ENCODE measurements around the gene PLK3. TPM values are rescaled to one million over a fixed set of nuclear protein-coding genes. Genes with fewer than 3 reads are reported as not detected.
"Not testable (repeated sequence)": the region's sequence is repeated elsewhere in the genome, so short reads cannot be mapped to it uniquely, and the experiment has no call there.

Gene PLK3
- total RNA-seq, 2 experiments from 2014 or later, result 8.8 to 10.1 TPM

DNA sequence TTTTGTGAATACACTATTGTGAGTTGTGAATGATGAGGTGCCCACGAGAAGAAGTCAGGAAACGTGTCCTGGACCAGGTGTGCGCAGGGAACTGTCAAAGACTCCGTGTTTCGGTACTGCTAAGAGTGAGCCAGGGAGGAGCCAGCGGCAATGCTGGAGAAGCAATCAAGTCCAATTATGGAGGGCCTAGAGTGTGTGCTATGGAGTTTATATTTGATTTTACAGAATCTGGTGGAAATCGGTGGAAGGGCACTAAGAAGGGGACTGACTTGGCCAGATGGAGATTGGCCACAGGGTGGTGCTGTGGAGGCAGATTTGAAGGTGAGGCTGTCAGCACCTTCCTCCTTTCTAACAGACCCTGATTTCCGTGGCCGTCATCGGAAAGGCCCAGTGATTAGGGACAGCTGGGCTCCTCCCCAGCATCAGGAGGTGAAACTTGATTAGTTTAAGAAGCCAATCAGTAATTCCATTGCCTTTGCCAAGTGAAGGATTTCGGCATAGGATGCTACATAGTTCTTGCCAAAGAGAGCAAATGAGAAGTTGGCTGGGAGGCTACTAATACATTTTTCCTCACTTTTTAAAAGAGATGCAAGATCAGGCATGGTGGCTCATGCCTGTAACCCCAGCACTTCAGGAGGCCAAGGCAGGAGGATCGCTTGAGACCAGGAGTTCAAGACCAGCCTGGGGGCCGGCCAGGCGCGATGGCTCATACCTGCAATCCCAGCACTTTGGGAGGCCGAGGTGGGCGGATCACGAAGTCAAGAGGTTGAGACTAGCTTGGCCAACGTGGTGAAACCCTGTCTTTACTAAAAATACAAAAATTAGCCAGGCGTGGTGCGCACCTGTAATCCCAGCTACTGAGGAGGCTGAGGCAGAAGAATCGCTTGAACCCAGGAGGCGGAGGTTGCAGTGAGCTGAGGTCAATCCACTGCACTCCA is 35.8 kb downstream of the PLK3 start:
- intact Hi-C loops (cut with micrococcal nuclease; ENCODE audit: unreplicated experiment), result loop anchor here (2.0 to 10.0 kb wide), 3 partner anchors 149 to 465 kb away; partner anchors contain the start of genes EIF2B3 and HECTD3
- no peaks in the 10 kb centered on the region for H3K4me1 ChIP-seq (ENCODE audit: insufficient read depth, low read length, poor library complexity, severe bottlenecking)
- no TSS peak for BruUV-seq (replicated peaks)
- H2AFZ ChIP-seq (ENCODE audit: low read length), result peak overlapping the region; percentile 51; the same call in 1 of the 2 replicates
- H3K9me2 ChIP-seq (ENCODE audit: insufficient read depth, low read length), result no peaks in the 10 kb centered on the region
- H3K27ac ChIP-seq (ENCODE audit: low read depth, low read length, poor library complexity, severe bottlenecking), result no peak overlapping the region
- no peak overlapping the region for H3K4me2 ChIP-seq (ENCODE audit: low read length)
- H3K36me3 ChIP-seq (ENCODE audit: insufficient read depth, low read length), result no peaks in the 10 kb centered on the region
- H3K79me2 ChIP-seq (ENCODE audit: insufficient read depth, low read depth, low read length), result no peaks in the 10 kb centered on the region
- ChIA-PET CTCF (ENCODE audit: unreplicated experiment) (no interaction called here), POLR2A (interaction anchor here (1.0 kb wide), 1 partner anchor 128 kb away, joined by 3 read pairs; no protein-coding TSS in a partner anchor)
- DNase-seq (ENCODE audit: low spot score), result peak; percentile 77
- TF ChIP-seq, protein P1, sequence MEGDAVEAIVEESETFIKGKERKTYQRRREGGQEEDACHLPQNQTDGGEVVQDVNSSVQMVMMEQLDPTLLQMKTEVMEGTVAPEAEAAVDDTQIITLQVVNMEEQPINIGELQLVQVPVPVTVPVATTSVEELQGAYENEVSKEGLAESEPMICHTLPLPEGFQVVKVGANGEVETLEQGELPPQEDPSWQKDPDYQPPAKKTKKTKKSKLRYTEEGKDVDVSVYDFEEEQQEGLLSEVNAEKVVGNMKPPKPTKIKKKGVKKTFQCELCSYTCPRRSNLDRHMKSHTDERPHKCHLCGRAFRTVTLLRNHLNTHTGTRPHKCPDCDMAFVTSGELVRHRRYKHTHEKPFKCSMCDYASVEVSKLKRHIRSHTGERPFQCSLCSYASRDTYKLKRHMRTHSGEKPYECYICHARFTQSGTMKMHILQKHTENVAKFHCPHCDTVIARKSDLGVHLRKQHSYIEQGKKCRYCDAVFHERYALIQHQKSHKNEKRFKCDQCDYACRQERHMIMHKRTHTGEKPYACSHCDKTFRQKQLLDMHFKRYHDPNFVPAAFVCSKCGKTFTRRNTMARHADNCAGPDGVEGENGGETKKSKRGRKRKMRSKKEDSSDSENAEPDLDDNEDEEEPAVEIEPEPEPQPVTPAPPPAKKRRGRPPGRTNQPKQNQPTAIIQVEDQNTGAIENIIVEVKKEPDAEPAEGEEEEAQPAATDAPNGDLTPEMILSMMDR (conservative IDR thresholded peaks at IDR 0.05; ENCODE audit: low read length), result peak; percentile 94
- no peak for TF ChIP-seq EZH2phosphoT487 (IDR thresholded peaks at IDR 0.05; ENCODE audit: borderline replicate concordance, low read depth, low read length)
- no peak overlapping the region for H3K4me3 ChIP-seq (ENCODE audit: low read depth, low read length, poor library complexity, severe bottlenecking)
- no peaks in the 10 kb centered on the region for H3K9me3 ChIP-seq (ENCODE audit: low read length)
- H4K20me1 ChIP-seq (ENCODE audit: insufficient read depth, low read length), result no peaks in the 10 kb centered on the region

DNA sequence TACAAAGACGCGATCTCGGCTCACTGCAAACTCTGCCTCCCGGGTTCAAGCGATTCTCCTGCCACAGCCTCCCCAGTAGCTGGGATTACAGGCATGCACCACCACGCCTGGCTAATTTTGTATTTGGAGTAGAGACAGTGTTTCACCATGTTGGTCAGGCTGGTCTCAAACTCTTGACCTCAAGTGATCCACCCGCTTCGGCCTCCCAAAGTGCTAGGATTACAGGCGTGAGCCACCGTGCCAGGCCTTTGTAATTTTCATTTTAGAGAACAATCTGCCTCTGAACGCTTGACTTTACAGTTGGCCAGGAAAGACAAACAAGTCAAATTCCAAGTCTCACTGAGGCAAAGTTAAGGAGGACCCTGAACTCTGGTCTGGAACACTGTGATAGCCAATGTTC is 38.1 kb downstream of the PLK3 start:
- BruUV-seq (replicated peaks); H3K27ac ChIP-seq (ENCODE audit: low read depth, low read length, poor library complexity, severe bottlenecking); CTCF ChIA-PET (ENCODE audit: unreplicated experiment); H3K4me2 ChIP-seq (ENCODE audit: low read length); H4K20me1 ChIP-seq (ENCODE audit: insufficient read depth, low read length); H2AFZ ChIP-seq (ENCODE audit: low read length); H3K4me1 ChIP-seq (ENCODE audit: insufficient read depth, low read length, poor library complexity, severe bottlenecking); DNase-seq (ENCODE audit: low spot score); H3K4me3 ChIP-seq (ENCODE audit: low read depth, low read length, poor library complexity, severe bottlenecking); H3K36me3 ChIP-seq (ENCODE audit: insufficient read depth, low read length); H3K9me3 ChIP-seq (ENCODE audit: low read length); H3K9me2 ChIP-seq (ENCODE audit: insufficient read depth, low read length); H3K79me2 ChIP-seq (ENCODE audit: insufficient read depth, low read depth, low read length): not testable (repeated sequence)
- POLR2A ChIA-PET, result interaction anchor here (0.6 kb wide), 1 partner anchor 550 kb away, joined by 4 read pairs; no protein-coding TSS in a partner anchor
- intact Hi-C loops (cut with micrococcal nuclease; ENCODE audit: unreplicated experiment), result loop anchor here (10.0 kb wide), 1 partner anchor 147 kb away; the partner anchor contains the start of gene EIF2B3

DNA sequence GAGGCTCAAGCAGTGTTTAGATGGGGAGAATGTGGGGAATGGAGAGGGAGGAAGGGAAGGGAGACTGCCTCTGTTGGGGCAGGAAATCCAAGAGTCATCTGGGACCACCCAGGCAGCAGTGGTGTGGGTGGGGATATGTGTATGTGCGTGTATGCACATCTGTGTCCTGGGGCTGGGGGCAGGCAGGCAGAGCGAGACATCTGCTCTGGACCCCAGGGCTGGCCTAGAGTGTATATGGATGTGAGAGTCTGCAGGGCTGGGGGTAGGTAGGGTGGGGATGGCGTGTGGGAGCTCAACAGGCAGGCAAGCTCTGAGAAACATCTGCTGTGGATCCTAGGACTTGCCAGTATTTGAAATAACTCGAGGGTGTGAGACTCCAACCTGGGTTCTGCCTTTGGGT is 39.4 kb downstream of the PLK3 start:
- CTCF ChIA-PET (ENCODE audit: unreplicated experiment), result no interaction called here
- Histone ChIP-seq H3K79me2 (ENCODE audit: insufficient read depth, low read depth, low read length) (no peaks in the 10 kb centered on the region), H3K36me3 (ENCODE audit: insufficient read depth, low read length) (no peaks in the 10 kb centered on the region), H3K9me3 (ENCODE audit: low read length) (no peaks in the 10 kb centered on the region), H4K20me1 (ENCODE audit: insufficient read depth, low read length) (no peaks in the 10 kb centered on the region), H3K4me1 (ENCODE audit: insufficient read depth, low read length, poor library complexity, severe bottlenecking) (no peaks in the 10 kb centered on the region), H3K27ac (ENCODE audit: low read depth, low read length, poor library complexity, severe bottlenecking) (no peak overlapping the region), H3K4me3 (ENCODE audit: low read depth, low read length, poor library complexity, severe bottlenecking) (no peak overlapping the region), H3K4me2 (ENCODE audit: low read length) (no peak overlapping the region), H2AFZ (ENCODE audit: low read length) (no peak overlapping the region), H3K9me2 (ENCODE audit: insufficient read depth, low read length) (no peaks in the 10 kb centered on the region)
- DNase-seq (ENCODE audit: low spot score), result no peak
- POLR2A ChIA-PET, result no interaction called here
- intact Hi-C loops (cut with micrococcal nuclease; ENCODE audit: unreplicated experiment), result loop anchor here (10.0 kb wide), 1 partner anchor 145 kb away; the partner anchor contains the start of gene EIF2B3
- no TSS peak for BruUV-seq (replicated peaks)
- TF ChIP-seq, protein P1 (conservative IDR thresholded peaks at IDR 0.05; ENCODE audit: low read length), result no peak
- TF ChIP-seq EZH2phosphoT487 (IDR thresholded peaks at IDR 0.05; ENCODE audit: borderline replicate concordance, low read depth, low read length), result no peak
